ENCODE measurements around the gene DGKH. TPM values are rescaled to one million over a fixed set of nuclear protein-coding genes. Genes with fewer than 3 reads are reported as not detected.

Gene DGKH
- total and polyA plus RNA-seq, 11 donors, result 1.8 to 13.1 (median 7.4) TPM

DNA sequence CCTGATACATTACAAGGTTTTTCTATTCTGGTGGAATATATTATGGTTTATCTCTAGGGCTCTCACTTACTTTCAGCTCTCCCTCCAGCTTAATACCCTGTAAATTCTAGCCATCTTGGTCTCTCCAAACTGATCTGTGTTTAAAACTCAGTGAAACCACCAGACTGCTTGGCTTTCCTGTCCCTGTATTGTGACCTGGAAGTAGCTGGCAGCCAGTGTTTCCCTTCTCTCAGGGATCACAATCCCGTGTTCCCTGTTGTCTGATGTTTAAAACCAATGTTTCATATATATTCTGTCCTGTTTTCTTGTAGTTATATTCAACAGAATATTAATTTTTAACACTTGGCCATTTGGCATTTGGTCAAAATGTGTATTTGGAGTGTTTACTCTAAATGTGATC is 231.5 kb downstream of the DGKH start:
- ATAC-seq, result no peak
- peak overlapping the region in 1 of 12 donors; percentile 65 for H3K27ac ChIP-seq
- intact Hi-C loops (cut with DNase I), result no loop called here

DNA sequence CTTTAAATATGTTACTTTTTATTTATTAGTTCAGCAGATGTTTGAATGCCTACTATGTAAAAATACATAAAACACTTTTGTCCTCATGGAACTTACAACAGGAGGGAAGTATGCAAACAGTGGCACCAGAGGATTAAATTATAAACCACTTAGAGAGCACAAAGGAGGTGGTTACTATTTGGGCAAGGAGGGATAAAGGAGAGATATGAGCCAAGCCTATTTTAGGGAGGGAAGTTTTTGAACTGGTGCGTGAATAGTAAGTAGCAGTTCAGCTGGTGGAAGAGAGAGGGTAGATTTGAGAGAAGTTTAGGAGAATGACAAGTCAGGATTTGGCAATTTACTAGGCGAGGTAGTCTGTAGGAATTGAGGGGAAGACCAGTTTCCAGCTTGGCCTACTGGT is 232.1 kb downstream of the DGKH start:
- DNase-seq (no peak), ATAC-seq (peak in 3 of 4 donors; percentile 46 to 59 (median 59))
- Histone ChIP-seq H3K27me3 (no peaks in the 10 kb centered on the region), H3K9me3 (no peaks in the 10 kb centered on the region), H3K4me1 (peaks cover 0 to 31% (median 9%) of the 10 kb centered on the region in 12 donors), H3K27ac (peak overlapping the region in 1 of 12 donors; percentile 65), H3K4me3 (no peak overlapping the region), H3K36me3 (peaks cover 0 to 6% (median 0%) of the 10 kb centered on the region in 9 donors)
- 70 to 78% (median 73%) methylated on average over 2 of the region's 2 CpGs for WGBS, 4 donors
- TF ChIP-seq, protein P1, sequence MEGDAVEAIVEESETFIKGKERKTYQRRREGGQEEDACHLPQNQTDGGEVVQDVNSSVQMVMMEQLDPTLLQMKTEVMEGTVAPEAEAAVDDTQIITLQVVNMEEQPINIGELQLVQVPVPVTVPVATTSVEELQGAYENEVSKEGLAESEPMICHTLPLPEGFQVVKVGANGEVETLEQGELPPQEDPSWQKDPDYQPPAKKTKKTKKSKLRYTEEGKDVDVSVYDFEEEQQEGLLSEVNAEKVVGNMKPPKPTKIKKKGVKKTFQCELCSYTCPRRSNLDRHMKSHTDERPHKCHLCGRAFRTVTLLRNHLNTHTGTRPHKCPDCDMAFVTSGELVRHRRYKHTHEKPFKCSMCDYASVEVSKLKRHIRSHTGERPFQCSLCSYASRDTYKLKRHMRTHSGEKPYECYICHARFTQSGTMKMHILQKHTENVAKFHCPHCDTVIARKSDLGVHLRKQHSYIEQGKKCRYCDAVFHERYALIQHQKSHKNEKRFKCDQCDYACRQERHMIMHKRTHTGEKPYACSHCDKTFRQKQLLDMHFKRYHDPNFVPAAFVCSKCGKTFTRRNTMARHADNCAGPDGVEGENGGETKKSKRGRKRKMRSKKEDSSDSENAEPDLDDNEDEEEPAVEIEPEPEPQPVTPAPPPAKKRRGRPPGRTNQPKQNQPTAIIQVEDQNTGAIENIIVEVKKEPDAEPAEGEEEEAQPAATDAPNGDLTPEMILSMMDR (IDR thresholded peaks at IDR 0.05), result no peak
- TF ChIP-seq POLR2A (IDR thresholded peaks at IDR 0.05), result no peak
- intact Hi-C loops (cut with DNase I), result no loop called here

More for the DNA sequence above, 231.5 kb downstream of the DGKH start:
- WGBS, 4 donors, result 33 to 43% (median 40%) methylated on average over 1 of the region's 1 CpG
- Histone ChIP-seq H3K27me3 (no peaks in the 10 kb centered on the region), H3K4me1 (peaks cover 0 to 36% (median 9%) of the 10 kb centered on the region in 12 donors), H3K4me3 (no peak overlapping the region), H3K36me3 (peaks cover 0 to under 1% (median 0%) of the 10 kb centered on the region in 9 donors), H3K9me3 (no peaks in the 10 kb centered on the region)
- no peak for DNase-seq
- TF ChIP-seq, protein P1 (IDR thresholded peaks at IDR 0.05), result no peak
- TF ChIP-seq POLR2A (IDR thresholded peaks at IDR 0.05), result no peak

DNA sequence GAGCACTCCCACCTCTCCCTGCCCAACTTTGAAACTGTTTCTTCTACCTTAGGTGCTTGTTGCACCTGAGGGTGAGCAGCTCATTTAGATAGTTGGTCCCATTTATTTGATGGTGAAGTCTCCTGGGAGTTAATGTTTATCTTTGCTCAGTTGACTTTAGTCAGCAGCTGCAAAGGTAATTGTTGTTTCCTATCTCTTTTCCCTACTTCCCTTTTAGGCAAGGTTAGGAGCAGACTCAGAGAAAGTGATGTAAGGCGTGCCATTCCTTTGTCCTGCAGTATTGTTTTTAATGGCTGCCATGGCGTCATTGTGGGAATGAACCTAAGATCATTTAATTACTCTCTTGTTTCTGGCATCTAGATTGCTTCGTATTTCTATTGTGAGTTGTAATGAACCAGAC is 235.1 kb downstream of the DGKH start:
- DNase-seq (no peak), ATAC-seq (peak in 1 of 4 donors; percentile 72)
- intact Hi-C loops (cut with DNase I), result loop anchor here in 1 of 10 donors (1.0 kb wide), 1 partner anchor 11 kb away; the partner anchor contains the start of gene AKAP11
- Histone ChIP-seq H3K4me1 (peaks cover 0 to 27% (median 9%) of the 10 kb centered on the region in 12 donors), H3K27me3 (no peaks in the 10 kb centered on the region), H3K27ac (peak overlapping the region in 1 of 12 donors; percentile 8), H3K4me3 (no peak overlapping the region), H3K36me3 (peaks cover 0 to 36% (median 23%) of the 10 kb centered on the region in 9 donors), H3K9me3 (no peaks in the 10 kb centered on the region)
- TF ChIP-seq, protein P1 (IDR thresholded peaks at IDR 0.05), result no peak
- no peak for TF ChIP-seq POLR2A (IDR thresholded peaks at IDR 0.05)
- WGBS, 4 donors, result 54 to 72% (median 67%) methylated on average over 3 of the region's 3 CpGs

DNA sequence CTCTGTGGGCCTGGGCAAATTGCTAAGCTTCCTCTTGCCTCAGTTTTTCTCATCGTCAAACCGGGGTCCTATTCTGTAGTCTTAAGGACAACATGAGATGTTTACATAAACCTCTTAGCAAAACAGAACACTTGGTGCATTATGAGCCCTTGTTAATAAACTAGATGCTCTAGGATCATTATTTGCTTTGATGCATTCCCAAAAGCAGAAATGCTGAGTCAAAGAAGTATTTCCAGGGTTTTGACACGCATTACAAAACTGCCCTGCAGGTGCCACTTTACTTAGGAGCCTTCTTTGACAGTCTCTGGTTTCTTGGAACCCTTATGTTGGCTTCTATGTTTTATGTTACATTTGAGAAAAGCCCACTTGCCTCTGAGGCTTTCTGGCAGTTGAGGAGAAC is 235.6 kb downstream of the DGKH start:
- ATAC-seq (no peak), DNase-seq (no peak)
- intact Hi-C loops (cut with DNase I), result no loop called here
- Histone ChIP-seq H3K4me1 (peaks cover 0 to 23% (median 9%) of the 10 kb centered on the region in 12 donors), H3K27me3 (no peaks in the 10 kb centered on the region), H3K36me3 (peaks cover 0 to 41% (median 28%) of the 10 kb centered on the region in 9 donors), H3K9me3 (no peaks in the 10 kb centered on the region), H3K4me3 (no peak overlapping the region), H3K27ac (peak overlapping the region in 1 of 12 donors; percentile 8)
- WGBS, 4 donors, result 90 to 95% (median 92%) methylated on average over 3 of the region's 3 CpGs
- TF ChIP-seq, protein P1 (IDR thresholded peaks at IDR 0.05), result no peak
- no peak for TF ChIP-seq POLR2A (IDR thresholded peaks at IDR 0.05)

Other genes with a start within 250 kb of the DGKH start
- gene VWA8, start 87.5 kb upstream of the DGKH start, total RNA-seq, result 10 to 100 TPM; 33.4 to 64.1 (median 50.9) TPM
- gene VWA8, start 87.5 kb upstream of the DGKH start, polyA plus RNA-seq, result 10 to 100 TPM; 12.1 to 16.7 TPM
- gene AKAP11, start 223.5 kb downstream of the DGKH start, total RNA-seq, result 10 to 100 TPM; 18.4 to 33.7 (median 24.0) TPM
- 10 to 100 TPM in 1 of 2 donors, 1 to 10 TPM in 1; 3.8 to 10.7 TPM for gene AKAP11, start 223.5 kb downstream of the DGKH start, polyA plus RNA-seq